CD4-positive, alpha-beta T cell (primary cell): ENCODE data around the gene TENT5A. TPM values are rescaled to one million over a fixed set of nuclear protein-coding genes. Genes with fewer than 3 reads are reported as not detected.

ENCODE experiments used
- ATAC-seq: fragments of 200-7000 bp; cut with Tn5 transposase; one replicate; pipeline ENCODE4 v1.10.0; 2022; ENCODE audit warnings: mild to moderate bottlenecking; ENCODE audit not compliant: poor library complexity
- CTCF ChIA-PET: fragments of 350-600 bp; sonication (Branson Sonifier 250); formaldehyde crosslinking; loops from one replicate; lab custom pipeline; 2021; ENCODE audit warnings: antibody characterized with exemption, inconsistent platforms; lab: Charles Lee
- POLR2A ChIA-PET: fragments of 350-600 bp; sonication (Branson Sonifier 250); formaldehyde crosslinking; loops from one replicate; lab custom pipeline; 2021; ENCODE audit warnings: antibody characterized with exemption, inconsistent platforms; lab: Charles Lee
- DNase-seq, 14 experiments: peaks; one replicate each; pipeline ENCODE4 v3.0.0-alpha.2; 2013 to 2020; ENCODE audit warnings: mixed read lengths in 2 of 14
- H3K27ac ChIP-seq, 2 donors: one replicate each; pipeline versions ENCODE4 v1.5.1 to v1.7.0; 2013; ENCODE audit warnings: low read length in 2 of 2, low read depth in 1 of 2, mild to moderate bottlenecking in 1 of 2
- H3K27me3 ChIP-seq, 2 experiments: 1 replicate in 1 of 2; 2 replicates in 1 of 2; pipeline versions ENCODE4 v1.6.1 to v1.7.0; 2013; ENCODE audit warnings: low read length in 2 of 2, control low read depth in 1 of 2, mild to moderate bottlenecking in 1 of 2, moderate library complexity in 1 of 2; ENCODE audit not compliant: insufficient read depth in 2 of 2, control insufficient read depth in 1 of 2
- H3K36me3 ChIP-seq: one replicate; pipeline ENCODE4 v1.6.1; 2013; ENCODE audit warnings: low read length, control low read depth; ENCODE audit not compliant: insufficient read depth
- H3K4me1 ChIP-seq: one replicate; pipeline ENCODE4 v1.6.1; 2013; ENCODE audit warnings: low read length, control low read depth; ENCODE audit not compliant: insufficient read depth
- H3K4me3 ChIP-seq: one replicate; pipeline ENCODE4 v1.5.1; 2013; ENCODE audit warnings: mild to moderate bottlenecking, low read length, moderate library complexity
- H3K9me3 ChIP-seq, 2 experiments: 1 replicate in 1 of 2; 2 replicates in 1 of 2; pipeline versions ENCODE4 v1.6.1 to v1.7.0; 2013; ENCODE audit warnings: low read length in 2 of 2, mild to moderate bottlenecking in 2 of 2, control low read depth in 1 of 2, moderate library complexity in 1 of 2; ENCODE audit not compliant: control insufficient read depth in 1 of 2, insufficient read depth in 1 of 2
- H3K27ac Mint-ChIP-seq: one replicate; pipeline ENCODE4 v1.8.0; 2020; ENCODE audit warnings: mixed read lengths
- H3K27me3 Mint-ChIP-seq: one replicate; pipeline ENCODE4 v1.8.0; 2021; ENCODE audit warnings: mixed read lengths
- H3K36me3 Mint-ChIP-seq: one replicate; pipeline ENCODE4 v1.8.0; 2021; ENCODE audit warnings: low read depth, mixed read lengths
- H3K4me1 Mint-ChIP-seq: one replicate; pipeline ENCODE4 v1.8.0; 2021; ENCODE audit warnings: low read depth, mixed read lengths
- H3K4me3 Mint-ChIP-seq: one replicate; pipeline ENCODE4 v1.8.0; 2020; ENCODE audit warnings: mild to moderate bottlenecking, mixed read lengths
- H3K9me3 Mint-ChIP-seq: one replicate; pipeline ENCODE4 v1.8.0; 2020; ENCODE audit warnings: mixed read lengths
- intact Hi-C, 2 experiments: fragments of 100-400 bp; cut with DNase I in 1 of 2; cut with micrococcal nuclease in 1 of 2; formaldehyde crosslinking; loops; one replicate each; pipeline versions ENCODE4 v1.15.1 to v1.9.0; 2023 to 2025; cut with DNase I, micrococcal nuclease
- total RNA-seq, 174 experiments: library from RNA in 2 of 174; stranded (reverse) in 2 of 174; gene quantifications; one replicate each; pipeline ENCODE4 v1.2.3 and lab custom pipeline; 2021 to 2026
- TF ChIP-seq, protein P1 (sequence below): fragments of 200-600 bp; IDR thresholded peaks from one replicate; pipeline ENCODE4 v1.8.0; 2022; ENCODE audit warnings: antibody characterized with exemption, mild to moderate bottlenecking

The TENT5A gene
- total RNA-seq, 2 experiments from 2014 or later: 6.3 to 6.7 TPM

GRCh38 chr6:81755551-81755950 is 3.1 kb upstream of the TENT5A start:
- intact Hi-C loops: loop anchor here in 1 of 2 experiments (2.0 to 10.0 kb wide), 5 partner anchors 489 to 1981 kb away; partner anchors contain the start of gene IBTK
- H3K9me3 Mint-ChIP-seq: no peaks in the 10 kb centered on the region
- TF ChIP-seq, protein P1, sequence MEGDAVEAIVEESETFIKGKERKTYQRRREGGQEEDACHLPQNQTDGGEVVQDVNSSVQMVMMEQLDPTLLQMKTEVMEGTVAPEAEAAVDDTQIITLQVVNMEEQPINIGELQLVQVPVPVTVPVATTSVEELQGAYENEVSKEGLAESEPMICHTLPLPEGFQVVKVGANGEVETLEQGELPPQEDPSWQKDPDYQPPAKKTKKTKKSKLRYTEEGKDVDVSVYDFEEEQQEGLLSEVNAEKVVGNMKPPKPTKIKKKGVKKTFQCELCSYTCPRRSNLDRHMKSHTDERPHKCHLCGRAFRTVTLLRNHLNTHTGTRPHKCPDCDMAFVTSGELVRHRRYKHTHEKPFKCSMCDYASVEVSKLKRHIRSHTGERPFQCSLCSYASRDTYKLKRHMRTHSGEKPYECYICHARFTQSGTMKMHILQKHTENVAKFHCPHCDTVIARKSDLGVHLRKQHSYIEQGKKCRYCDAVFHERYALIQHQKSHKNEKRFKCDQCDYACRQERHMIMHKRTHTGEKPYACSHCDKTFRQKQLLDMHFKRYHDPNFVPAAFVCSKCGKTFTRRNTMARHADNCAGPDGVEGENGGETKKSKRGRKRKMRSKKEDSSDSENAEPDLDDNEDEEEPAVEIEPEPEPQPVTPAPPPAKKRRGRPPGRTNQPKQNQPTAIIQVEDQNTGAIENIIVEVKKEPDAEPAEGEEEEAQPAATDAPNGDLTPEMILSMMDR: no peak
- ATAC-seq: no peak
- H3K36me3 Mint-ChIP-seq: peaks cover 10% of the 10 kb centered on the region
- no peak overlapping the region for H3K27ac Mint-ChIP-seq
- Histone ChIP-seq H3K27ac (no peak overlapping the region), H3K27me3 (no peaks in the 10 kb centered on the region), H3K4me3 (no peak overlapping the region), H3K36me3 (no peaks in the 10 kb centered on the region), H3K4me1 (peaks cover 25% of the 10 kb centered on the region), H3K9me3 (peaks cover 0 to 11% of the 10 kb centered on the region in 2 experiments)
- CTCF ChIA-PET: no interaction called here
- DNase-seq: no peak
- peak overlapping the region; percentile 66 for H3K4me3 Mint-ChIP-seq
- peaks cover 18% of the 10 kb centered on the region for H3K4me1 Mint-ChIP-seq
- H3K27me3 Mint-ChIP-seq: peaks cover 4% of the 10 kb centered on the region
- POLR2A ChIA-PET: no interaction called here

GRCh38 chr6:81754906-81755305 is 2.4 kb upstream of the TENT5A start:
- H3K4me1 Mint-ChIP-seq: peaks cover 24% of the 10 kb centered on the region
- POLR2A ChIA-PET: no interaction called here
- Histone ChIP-seq H3K9me3 (peaks cover 0 to 11% of the 10 kb centered on the region in 2 experiments), H3K27ac (no peak overlapping the region), H3K27me3 (no peaks in the 10 kb centered on the region), H3K4me1 (peaks cover 26% of the 10 kb centered on the region), H3K4me3 (no peak overlapping the region), H3K36me3 (no peaks in the 10 kb centered on the region)
- no peak for DNase-seq
- H3K27ac Mint-ChIP-seq: no peak overlapping the region
- CTCF ChIA-PET: no interaction called here
- peaks cover 10% of the 10 kb centered on the region for H3K36me3 Mint-ChIP-seq
- H3K4me3 Mint-ChIP-seq: no peak overlapping the region
- TF ChIP-seq, protein P1: no peak
- no peaks in the 10 kb centered on the region for H3K9me3 Mint-ChIP-seq
- ATAC-seq: no peak
- peaks cover 4% of the 10 kb centered on the region for H3K27me3 Mint-ChIP-seq
- intact Hi-C loops: loop anchor here (2.0 to 10.0 kb wide), 10 partner anchors 490 to 1980 kb away; partner anchors contain the start of genes IBTK (in 1 of the 2) and TTK (in 1 of the 2)

GRCh38 chr6:81753711-81754577 is 1.5 kb upstream of the TENT5A start:
- DNase-seq (peak; percentile 79 to 91 (median 84)), ATAC-seq (peak; percentile 68)
- POLR2A ChIA-PET: interaction anchor here (0.8 to 3.2 kb wide), 7 partner anchors 14 to 1753 kb away, joined by 3 to 26 read pairs (median 5); partner anchors contain the start of genes BCKDHB and TTK
- peaks cover 15% of the 10 kb centered on the region for H3K36me3 Mint-ChIP-seq
- intact Hi-C loops: loop anchor here (1.0 to 10.0 kb wide), 12 partner anchors 491 to 1979 kb away; partner anchors contain the start of genes IBTK (in 1 of the 2) and TTK (in 1 of the 2)
- no peaks in the 10 kb centered on the region for H3K9me3 Mint-ChIP-seq
- CTCF ChIA-PET: interaction anchor here (0.6 to 1.8 kb wide), 9 partner anchors 13 to 1805 kb away, joined by 3 to 5 read pairs (median 4); partner anchors contain the start of genes BCKDHB and TTK
- peak overlapping the region; percentile 98 for H3K4me3 Mint-ChIP-seq
- Histone ChIP-seq H3K27me3 (no peaks in the 10 kb centered on the region), H3K36me3 (no peaks in the 10 kb centered on the region), H3K4me1 (peaks cover 26% of the 10 kb centered on the region), H3K27ac (peak overlapping the region; percentile 62 to 82), H3K4me3 (peak overlapping the region; percentile 92), H3K9me3 (peaks cover 0 to 11% of the 10 kb centered on the region in 2 experiments)
- H3K27ac Mint-ChIP-seq: peak overlapping the region; percentile 89
- no peaks in the 10 kb centered on the region for H3K27me3 Mint-ChIP-seq
- TF ChIP-seq, protein P1: peak; percentile 77
- peaks cover 32% of the 10 kb centered on the region for H3K4me1 Mint-ChIP-seq
